ENCODE data around the gene NUDT16L1.

NUDT16L1 gene
- total RNA-seq, result 32.8 to 46.2 reads per million in 2 donors

DNA sequence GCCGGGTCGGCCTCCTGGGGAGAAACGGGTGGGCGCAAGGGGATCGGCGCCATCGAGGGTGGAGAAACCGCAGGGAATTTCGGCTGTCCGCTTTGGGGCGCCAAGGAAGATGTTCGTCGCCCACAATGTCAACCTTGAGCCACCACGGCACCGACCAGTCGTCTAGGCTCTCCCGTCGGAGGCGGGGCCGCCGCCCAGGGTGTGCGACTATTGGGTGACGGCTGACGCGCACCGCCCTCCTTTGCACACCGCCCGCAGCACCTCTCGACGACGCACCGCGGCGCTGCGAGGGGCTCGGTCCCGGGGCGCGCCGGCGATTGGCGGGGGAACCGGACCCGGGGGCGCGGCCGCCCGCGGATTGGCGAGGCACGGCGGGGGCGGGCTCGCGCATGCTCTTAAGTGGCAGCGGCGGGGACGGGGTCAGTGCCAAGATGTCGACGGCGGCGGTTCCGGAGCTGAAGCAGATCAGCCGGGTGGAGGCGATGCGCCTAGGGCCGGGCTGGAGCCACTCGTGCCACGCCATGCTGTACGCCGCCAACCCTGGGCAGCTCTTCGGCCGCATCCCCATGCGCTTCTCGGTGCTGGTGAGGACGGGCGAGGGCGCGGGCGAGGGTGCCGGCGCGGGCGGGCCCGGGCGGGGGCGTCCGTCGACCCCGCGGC is at the start of gene NUDT16L1:
NUDT16L1 (plus strand) TSS at position 267 of the 660 bp plus-strand sequence; CDS start at position 432, 165 bp downstream.
- DNase-seq, result peak; percentile 96

DNA sequence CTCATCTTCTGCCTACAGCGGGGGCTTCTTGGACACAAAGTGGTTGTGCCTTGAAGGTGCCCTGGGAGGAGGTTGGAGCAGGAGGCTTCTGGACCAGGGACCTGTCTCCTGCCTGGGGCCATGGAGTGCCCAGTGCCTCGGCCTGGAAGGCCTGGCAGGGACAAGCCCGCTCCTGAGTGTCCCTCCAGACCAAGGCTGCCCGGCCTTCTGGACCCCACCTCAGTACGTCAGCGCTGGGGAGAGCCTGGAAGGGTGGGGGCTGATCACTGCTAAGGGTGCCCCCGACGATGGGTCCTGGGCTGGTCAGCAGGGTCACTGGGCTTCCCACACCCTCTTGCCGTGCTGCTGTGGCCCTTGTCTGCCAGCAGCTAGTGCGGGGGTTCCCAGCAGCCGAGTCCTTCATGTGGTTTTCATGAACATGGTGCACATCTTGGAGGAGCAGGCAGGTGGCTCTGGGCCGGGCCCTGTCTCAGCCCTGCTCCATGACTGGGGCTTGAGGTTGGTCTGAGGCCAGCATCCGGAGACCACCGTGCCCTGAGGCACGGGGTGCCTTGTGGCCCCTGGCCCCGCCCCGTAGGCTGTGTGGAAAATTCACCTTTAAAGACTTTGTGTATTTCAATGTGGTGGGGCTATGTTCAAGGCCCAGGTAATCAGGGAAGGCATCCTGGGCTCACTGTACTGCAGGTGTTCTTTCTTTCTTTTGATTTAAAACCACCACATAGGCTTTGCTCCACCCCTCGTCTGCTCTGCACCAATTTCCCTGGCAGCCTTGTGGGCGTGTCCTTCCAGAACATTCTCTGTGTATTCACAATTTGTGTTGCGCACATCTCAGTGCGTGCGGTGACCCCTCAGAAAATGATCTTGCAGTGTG is 46.4 kb upstream of the NUDT16L1 start:
- DNase-seq, result no peak

DNA sequence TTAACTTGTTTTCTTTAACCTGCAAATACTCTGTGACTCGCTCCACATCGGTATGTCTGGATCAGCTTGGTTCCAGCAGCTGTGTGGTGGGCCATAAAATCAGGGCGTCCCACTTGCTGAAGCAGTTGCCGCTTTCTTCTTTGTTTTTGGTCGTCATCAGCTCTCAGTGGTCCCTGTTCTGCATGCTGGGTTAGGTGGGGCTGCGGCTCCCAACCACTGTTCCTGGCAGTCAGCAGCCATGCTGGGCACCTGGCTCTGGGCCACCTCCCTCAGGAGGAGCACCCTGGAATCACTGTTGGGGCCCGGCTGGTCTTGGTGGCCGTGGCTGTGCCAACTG is 45.8 kb upstream of the NUDT16L1 start:
- no peak for DNase-seq

DNA sequence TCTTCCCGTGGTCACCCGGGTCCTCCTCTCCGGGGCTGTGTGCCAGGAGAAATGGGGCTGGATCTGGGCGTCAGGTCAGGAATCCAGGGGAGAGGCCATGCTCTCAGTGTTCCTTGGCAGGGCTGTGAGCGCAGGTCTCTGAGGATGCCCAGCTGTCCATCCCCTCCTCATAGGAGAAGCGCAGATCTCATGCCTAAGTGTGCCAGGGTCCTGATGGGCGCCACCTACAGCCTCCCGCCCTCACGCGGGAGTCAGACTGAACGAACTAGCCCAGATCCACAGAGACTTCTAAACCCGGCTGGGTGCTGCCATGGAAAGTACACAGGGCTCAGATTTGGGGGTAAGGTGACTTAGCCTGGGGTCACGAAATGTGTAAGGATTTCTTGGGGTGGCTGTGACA is 44.4 kb upstream of the NUDT16L1 start:
- DNase-seq, result no peak

DNA sequence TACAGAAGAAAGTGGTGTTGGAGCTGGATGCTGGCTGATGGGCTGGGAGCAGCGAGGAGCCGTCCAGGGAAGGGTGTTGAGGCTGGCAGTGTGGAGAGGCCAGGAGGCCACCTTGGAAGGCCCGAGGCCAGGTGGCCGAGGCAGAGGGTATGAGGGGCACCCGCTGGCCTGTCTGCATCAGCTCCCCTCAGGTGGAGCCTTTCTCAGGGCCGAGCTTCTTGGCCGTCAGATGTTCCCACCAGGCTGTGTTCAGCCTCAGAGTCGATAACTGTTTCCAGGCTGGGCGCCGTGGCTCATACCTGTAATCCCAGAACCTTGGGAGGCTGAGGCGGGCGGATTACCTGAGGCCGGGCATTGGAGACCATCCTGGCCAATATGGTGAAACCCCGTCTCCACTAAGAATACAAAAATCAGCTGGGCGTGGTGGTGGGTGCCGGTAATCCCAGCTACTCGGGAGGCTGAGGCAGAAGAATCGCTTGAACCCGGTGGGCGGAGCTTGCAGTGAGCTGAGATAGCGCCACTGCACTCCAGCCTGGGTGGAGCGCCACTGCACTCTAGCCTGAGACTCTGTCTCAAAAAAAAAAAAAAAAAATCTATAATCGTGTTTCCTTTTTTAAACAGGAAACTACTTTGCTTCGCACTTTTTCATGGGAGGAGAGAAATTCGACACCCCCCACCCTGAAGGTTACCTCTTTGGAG is 43.5 kb upstream of the NUDT16L1 start:
- no peak for DNase-seq

DNA sequence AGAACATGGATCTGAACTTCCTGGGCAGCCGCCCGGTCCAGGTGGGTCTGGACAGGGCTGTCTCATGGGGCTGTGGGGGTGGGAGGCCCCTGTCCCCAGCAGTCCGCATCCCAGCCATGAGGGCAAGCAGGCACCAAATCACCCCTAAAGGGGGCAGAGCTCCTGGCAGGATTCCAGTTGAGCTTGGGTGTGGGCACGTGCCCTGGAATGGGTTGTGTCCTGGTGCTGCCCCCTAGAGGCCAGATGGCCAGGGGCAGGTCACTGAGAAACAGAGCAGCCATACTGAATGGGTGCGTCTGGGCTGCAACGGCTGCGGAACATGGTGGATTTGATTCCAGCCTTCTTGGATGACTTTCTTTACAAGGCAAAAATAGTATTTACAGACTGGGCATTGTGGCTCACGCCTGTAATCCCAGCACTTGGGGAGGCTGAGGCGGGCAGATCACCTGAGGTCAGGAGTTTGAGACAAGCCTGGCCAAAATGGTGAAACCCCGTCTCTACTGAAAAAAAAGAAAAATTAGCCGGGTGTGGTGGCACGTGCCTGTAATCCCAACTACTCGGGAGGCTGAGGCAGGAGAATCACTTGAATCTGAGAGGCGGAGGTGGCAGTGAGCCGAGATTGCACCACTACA is 42.8 kb upstream of the NUDT16L1 start:
- peak; percentile 72 for DNase-seq

DNA sequence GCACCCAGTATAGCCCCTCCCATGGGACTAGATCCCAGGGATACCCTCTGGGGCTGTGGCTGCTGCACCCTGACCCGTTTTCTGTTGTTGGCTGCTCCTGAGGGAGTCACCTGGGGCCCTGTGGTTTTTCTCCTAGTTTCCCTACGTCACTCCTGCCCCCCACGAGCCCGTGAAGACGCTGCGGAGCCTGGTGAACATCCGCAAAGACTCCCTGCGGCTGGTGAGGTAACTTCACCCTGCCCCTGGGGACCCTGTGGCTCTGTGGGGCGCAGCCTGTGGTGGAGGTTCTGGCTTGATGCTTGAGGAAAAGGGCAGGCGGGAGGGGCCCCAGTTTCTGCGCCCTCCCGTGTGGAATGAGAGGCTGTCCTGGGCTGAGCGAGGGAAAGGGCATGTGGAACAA is 41.5 kb upstream of the NUDT16L1 start:
- DNase-seq, result no peak

DNA sequence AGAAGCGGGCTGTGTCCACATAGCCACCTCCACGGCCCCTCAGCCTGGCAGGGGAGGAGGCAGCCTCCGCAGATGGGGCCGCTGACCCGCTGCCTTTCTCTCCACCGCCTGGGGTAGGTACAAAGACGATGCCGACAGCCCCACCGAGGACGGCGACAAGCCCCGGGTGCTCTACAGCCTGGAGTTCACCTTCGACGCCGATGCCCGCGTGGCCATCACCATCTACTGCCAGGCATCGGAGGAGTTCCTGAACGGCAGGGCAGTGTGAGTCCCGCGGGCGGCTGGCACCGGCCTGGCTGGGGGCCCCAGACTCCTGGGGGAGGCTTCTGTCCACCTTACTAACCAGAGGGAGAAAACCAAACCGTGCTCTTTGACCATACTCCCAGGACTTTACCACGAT is 40.8 kb upstream of the NUDT16L1 start:
- no peak for DNase-seq

DNA sequence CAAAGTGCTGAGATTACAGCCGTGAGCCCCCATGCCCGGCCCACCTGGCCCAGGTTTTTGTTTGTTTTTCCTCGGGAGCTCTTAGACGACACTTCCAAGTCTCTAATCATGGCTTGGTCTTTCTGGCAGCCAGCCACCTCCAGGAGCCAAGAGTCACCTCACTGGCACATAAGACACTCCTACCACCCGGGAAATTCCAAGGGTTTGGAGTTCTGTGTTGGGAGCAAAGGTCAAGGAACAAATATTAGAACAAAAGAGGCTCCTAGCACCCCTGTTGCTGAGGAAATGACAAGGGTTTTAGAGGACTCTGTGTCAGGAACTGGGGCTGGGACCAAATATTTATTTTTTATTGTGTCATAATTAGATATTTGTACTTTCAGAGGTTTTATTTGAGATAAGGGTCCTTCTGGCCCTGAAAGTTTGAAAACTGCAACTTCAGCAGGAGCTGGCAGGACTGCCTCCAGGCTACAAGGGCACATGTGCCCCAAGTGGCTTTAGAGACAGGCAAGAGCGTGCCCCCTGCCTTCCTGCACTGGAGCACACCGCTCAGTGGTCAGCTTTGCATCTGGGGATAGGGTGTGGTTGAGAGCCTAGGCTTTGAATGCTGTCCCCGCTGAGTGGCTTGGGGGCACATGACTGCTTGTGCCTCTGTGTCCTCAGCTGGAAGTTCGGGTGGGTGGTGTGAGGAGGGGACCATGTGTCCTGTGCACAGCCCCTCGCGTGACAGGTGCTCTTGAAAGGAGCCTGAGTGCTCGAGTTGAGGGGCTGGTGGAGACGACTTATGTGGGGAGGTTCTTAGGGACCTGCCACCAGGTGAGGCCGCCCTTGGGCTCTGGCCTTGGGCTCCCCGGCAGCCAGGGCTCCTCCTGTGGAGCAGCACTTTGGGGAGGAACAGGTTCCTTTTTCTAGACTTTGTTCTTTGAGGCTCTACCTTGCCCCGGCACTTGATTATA is 39.1 kb upstream of the NUDT16L1 start:
- DNase-seq, result no peak

DNA sequence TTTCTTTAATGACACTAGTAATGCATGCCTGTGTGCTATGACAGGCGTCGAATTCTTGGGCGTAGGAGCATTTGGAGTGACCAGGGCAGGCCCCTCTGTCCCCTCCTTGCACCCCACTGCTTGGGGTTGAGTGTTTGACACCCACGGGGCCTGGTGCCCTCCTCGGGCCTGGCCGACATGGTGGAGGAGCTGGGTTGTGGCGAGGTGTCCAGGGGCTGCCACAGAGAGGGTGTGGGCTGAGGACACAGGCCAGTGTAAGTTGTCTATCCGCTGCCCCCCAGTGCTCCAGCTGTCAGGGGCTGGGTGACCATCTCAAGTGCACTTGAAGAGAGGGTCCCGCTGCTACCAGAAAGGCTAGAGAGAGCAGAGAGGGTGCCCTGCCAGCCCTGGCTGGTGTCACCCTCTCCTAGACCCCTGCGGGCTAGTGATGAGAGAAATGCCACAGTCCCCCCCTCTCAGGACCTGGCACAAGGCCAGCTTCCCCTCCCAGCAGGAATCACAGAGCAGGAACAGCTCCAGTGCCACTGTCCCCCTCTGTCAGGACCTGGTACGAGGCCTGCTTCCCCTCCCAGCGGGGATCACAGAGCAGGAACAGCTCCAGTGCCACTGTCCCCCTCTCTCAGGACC is 38.3 kb upstream of the NUDT16L1 start:
- no peak for DNase-seq

DNA sequence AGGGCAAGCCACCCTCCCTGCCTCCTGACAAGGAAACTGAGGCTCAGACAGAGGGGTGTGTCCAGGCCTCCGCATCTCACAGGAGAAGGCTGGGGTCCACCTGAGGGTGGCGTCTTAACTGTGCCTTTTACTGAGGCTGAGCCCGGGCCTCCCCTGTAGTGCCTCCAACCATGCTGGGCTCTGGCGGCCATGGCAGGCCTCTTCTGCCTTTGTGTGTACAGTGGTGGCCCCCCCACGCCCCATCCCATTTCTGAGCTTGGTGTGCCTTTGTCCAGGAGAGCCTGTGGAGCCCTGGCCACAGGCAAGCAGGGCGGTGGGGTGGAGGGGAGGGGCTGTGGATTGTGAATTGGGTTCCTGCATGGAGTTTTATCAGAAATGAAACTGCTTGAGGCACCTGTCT is 37.6 kb upstream of the NUDT16L1 start:
- DNase-seq, result no peak

DNA sequence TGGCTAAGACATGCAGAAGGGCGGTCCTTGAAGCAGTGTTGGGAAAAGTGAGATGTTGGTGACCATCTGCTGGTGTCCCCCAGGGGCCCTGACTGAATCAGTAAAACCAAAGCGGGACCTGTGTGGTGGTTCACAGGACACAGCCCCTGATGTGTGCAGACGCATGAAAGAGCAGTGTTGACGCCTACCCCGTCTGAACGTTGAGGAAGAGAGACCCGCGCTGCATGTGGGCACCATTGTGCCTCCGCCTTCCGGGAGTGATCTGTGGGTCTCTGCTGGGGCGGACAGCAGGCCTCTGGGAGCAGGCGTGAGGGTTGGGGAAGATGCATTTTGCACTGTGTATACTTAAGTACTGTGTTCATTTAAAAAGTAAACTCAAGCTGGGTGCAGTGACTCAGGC is 37.1 kb upstream of the NUDT16L1 start:
- no peak for DNase-seq

DNA sequence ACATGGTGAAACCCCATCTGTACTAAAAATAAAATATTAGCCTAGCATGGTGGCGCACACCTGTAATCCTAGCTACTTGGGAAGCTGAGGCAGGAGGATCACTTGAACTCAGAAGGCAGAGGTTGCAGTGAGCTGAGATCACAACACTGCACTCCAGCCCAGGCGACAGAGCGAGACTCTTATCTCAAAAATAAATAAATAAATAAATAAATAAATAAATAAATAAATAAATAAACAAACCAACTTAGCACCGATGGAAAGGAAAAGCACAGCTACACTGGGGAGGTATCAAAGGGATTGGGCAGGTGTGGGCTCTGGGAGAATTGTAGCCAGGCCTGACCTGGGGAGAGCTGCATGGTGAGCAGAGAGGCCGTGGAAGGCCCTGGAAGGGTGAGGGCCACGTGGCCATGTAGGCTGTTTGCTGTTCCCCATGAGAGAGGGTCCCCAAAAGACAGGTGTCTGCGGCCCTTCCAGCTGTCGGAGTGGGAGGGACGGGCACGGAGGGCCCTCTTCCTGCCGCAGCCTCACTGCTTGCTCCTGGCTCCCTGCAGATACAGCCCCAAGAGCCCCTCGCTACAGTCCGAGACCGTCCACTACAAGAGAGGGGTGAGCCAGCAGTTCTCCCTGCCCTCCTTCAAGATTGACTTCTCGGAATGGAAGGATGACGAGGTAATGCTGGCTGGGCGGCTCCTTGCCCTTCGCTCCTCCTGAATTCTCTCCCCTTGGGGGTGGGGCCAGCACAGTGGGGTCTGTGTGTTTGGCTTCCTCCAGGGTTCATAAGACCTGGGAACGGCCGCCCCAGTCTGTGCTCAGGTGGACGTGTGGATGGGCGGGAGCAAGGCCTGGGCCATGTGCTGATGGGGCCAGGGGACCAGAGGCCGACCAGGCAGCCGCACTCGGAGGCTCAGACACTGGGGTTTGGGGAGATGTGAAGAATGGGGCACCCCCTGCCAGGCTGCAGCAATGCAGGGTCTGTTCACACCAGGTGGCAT is 36.4 kb upstream of the NUDT16L1 start:
- no peak for DNase-seq

DNA sequence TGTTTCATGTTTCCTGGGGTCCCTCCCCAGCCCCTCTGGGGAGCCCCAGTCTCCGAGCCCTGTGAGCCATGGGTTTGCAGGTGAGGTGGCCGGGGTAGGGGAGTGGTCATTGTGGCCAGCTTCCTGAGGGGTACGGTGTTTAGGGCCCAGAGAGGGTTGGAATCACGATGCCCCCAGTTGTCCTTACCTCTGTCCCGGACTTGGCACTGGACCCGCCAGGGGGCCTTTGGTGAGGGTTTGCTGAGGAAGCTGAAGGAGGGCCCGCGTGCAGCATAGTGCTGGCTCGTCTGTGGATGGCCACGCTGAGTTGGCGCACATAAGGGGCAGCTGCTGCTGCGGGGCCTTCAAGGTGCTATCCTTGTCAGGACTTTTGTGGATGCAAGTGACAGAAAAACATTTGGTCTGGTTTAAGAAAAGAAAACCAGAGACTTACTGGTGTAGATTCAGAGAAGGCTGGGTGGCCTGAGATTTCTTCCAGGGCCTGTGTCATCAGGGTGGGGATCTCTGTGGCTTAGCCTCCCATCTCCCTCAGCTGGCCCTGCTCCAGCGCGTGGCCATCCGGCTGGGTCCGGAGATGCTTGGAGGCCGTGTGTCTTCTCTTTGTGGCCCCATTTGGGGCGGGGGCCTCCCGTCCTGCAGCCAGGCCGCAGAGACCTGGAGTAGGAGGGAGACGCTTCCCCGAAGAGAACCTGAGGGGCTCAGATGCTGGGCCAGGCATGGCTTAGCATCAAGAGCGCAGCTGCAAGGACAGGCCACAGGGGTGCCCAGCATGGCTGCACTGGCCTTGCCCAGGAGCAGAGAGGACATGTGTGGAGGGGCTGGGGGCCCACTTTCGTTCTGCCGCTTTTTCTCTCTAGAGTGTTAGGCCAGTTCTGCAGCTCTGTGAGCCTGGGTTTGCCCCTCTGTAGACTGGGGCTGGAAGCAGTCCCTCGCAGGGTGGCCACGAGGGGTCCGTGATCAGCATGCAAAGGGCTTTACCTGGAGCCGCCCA is 33.7 kb upstream of the NUDT16L1 start:
- DNase-seq, result no peak

DNA sequence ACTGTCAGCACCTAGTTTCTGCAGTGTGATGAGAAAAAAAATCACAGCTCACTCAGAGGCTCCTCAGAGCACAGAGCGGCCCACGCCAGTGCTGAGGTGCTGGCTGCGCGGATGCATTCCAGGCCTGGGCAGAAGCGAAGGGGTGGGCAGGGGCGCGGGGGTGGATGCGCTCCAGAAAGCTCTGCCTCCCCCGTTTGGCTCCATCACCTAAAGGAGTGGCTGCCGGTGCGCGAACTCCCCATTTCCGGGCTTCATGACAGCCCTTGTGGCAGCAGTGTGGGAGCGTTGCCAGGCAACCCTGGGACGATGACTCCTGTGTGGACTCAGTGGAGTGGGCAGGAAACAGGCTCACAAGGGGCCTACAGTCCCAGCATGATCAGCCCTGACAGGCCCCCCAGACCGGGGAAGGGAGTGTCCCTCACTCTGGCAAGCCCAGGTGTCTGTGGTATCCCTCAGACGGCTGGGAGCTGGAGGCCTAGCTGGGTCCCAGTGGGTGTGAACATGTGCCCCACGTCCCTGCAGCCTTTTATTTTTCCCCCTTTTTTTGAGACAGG is 32.8 kb upstream of the NUDT16L1 start:
- peak; percentile 53 for DNase-seq

DNA sequence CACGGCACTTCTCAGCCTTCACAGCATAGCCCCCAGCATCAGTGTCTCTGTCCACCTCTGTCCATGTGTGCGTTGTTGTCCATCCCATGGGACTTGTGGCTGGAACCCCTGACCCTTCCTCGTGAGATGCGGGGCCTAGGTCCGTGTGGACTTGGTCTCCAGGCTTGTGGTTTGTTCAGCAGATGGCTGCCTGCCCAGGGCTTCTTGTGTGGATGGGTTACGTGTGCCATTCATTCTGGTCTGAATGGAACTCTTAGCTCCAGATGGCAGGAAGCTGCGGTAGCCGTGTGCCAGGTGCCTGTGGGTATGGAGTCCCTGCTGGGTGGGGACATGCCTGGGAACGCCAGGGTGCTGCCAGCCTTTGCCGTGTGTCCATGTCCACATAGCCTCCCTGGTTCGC is 31.7 kb upstream of the NUDT16L1 start:
- no peak for DNase-seq

DNA sequence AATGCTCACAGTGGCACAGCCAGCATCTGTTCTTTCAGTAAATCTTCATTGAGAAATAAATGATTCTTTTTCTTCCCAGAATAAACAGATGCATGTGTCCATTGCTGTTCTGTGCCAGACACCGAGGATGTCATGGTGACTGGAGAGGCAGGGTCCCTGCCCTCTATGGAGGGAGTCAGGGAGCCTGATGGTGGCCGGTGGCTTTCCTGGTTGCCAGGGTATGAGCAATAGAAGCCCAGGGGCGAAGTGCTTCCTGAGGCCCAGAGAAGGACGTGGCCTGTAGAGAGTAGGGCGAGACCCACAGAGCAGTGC is 29.9 kb upstream of the NUDT16L1 start:
- no peak for DNase-seq

DNA sequence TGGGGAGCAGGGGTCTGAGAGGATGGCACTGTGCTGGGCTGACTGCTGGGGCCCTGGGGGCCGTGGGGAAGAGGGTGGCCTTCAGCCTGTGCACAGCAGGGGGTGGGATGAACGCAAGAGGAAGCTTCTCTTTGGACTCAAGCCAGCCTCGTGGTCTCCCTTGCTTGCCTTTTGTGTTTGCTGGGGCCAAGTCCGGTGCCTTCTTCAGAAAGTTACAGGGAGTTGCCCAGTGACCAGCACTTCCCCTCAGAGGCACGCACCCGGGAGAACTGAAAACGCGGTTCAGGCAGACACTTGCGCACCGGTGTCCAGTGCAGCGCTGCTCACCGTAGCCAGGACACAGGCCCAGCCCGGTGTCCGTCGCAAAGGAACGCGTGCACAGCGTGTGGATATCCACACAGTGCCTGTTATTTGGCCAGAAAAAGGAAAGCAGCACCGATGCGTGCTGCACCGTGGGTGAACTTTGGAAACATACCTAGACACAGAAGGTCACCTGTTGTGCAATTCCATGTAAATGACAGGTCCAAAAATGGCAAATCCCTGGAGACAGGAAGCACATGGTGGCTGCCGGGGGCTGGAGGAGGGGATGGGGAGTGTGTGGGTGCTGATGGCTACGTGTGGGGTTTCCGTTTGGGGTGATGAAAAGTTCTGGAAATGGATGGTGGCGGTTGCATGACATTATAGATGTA is 29.4 kb upstream of the NUDT16L1 start:
- no peak for DNase-seq

Data from T-helper 9 cell (primary cell).